ENCODE data around the gene CS.
"Not testable (repeated sequence)": the region's sequence is repeated elsewhere in the genome, so short reads cannot be mapped to it uniquely, and the experiment has no call there.

Gene CS

GRCh38 chr12:56288705-56289387 lies 11.3 kb downstream of the CS start:
- no peak overlapping the region for H3K4me3 ChIP-seq (ENCODE audit: low read length)
- no peaks in the 10 kb centered on the region for H3K9me2 ChIP-seq (replicated peaks; ENCODE audit: control insufficient read depth, low read length)
- peaks cover 9% of the 10 kb centered on the region for H3F3A ChIP-seq (ENCODE audit: control insufficient read depth, insufficient read depth)
- no peaks in the 10 kb centered on the region for H3K9me3 ChIP-seq (ENCODE audit: control insufficient read depth, insufficient read depth, low read length)
- H3K27ac ChIP-seq (ENCODE audit: low read depth, low read length) = no peak overlapping the region
- H4K20me1 ChIP-seq (ENCODE audit: control insufficient read depth, insufficient read depth, low read depth, low read length) = peaks cover 7% of the 10 kb centered on the region; the same call in 1 of the 2 replicates
- H3K4me1 ChIP-seq (ENCODE audit: control insufficient read depth, low read length) = peaks cover 7% of the 10 kb centered on the region; the same call in 1 of the 2 replicates
- H3K79me2 ChIP-seq (ENCODE audit: control insufficient read depth, low read length) = peaks cover 77% of the 10 kb centered on the region
- TF ChIP-seq, protein P1, sequence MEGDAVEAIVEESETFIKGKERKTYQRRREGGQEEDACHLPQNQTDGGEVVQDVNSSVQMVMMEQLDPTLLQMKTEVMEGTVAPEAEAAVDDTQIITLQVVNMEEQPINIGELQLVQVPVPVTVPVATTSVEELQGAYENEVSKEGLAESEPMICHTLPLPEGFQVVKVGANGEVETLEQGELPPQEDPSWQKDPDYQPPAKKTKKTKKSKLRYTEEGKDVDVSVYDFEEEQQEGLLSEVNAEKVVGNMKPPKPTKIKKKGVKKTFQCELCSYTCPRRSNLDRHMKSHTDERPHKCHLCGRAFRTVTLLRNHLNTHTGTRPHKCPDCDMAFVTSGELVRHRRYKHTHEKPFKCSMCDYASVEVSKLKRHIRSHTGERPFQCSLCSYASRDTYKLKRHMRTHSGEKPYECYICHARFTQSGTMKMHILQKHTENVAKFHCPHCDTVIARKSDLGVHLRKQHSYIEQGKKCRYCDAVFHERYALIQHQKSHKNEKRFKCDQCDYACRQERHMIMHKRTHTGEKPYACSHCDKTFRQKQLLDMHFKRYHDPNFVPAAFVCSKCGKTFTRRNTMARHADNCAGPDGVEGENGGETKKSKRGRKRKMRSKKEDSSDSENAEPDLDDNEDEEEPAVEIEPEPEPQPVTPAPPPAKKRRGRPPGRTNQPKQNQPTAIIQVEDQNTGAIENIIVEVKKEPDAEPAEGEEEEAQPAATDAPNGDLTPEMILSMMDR (IDR thresholded peaks at IDR 0.05; ENCODE audit: low read depth, low read length, poor library complexity, severe bottlenecking) = no peak
- TF ChIP-seq EZH2phosphoT487 (IDR thresholded peaks at IDR 0.05; ENCODE audit: borderline replicate concordance, low read length) = no peak
- no peaks in the 10 kb centered on the region for H3K27me3 ChIP-seq (ENCODE audit: control insufficient read depth, low read length)
- no peak overlapping the region for H3K4me2 ChIP-seq (ENCODE audit: low read length)
- H3K36me3 ChIP-seq (ENCODE audit: control insufficient read depth, low read length) = peaks cover 73% of the 10 kb centered on the region

DNA sequence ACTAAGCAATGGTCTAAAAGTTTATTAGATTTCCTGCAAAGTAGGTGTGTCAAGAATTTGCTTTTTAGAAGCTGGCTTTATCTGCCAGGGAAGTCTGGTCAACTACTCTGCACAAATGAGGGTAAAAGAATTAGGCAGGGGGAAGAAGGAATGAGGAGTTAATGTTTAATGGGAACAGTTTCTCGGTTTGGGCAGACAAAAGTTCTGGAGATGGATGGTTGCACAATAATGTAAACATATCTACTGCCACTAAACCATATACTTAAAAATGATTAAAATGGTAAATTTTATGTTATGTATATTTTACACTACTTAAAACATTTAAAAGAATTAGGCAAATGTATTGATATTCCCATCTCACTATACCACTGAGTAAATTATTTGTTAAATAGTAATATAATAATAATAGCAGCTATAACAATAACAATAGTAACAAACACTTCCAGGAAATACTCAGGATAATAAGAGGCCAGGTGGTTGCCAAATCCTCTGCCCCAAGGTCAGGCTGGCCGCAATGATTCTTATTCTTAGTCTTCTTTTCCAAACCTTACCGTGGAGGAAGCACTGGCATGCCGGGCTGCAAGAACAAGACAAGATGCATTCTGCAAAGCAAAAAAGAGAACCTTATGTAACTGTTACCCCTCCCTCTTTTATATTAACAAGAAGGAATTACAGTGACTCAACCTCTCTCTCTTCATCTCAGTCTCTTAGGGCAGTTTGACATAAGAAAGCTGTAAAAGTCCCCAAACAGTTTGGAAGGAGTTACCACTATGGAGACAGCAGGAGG lies 13.9 kb downstream of the CS start:
- Histone ChIP-seq H3K79me2 (ENCODE audit: control insufficient read depth, low read length) (peaks cover 52% of the 10 kb centered on the region), H3K4me3 (ENCODE audit: low read length) (no peak overlapping the region), H3F3A (ENCODE audit: control insufficient read depth, insufficient read depth) (peaks cover 10% of the 10 kb centered on the region), H3K4me1 (ENCODE audit: control insufficient read depth, low read length) (peaks cover 2% of the 10 kb centered on the region; the same call in 1 of the 2 replicates), H3K9me3 (ENCODE audit: control insufficient read depth, insufficient read depth, low read length) (no peaks in the 10 kb centered on the region), H3K27me3 (ENCODE audit: control insufficient read depth, low read length) (no peaks in the 10 kb centered on the region), H3K4me2 (ENCODE audit: low read length) (no peak overlapping the region), H3K36me3 (ENCODE audit: control insufficient read depth, low read length) (peaks cover 84% of the 10 kb centered on the region), H3K9me2 (replicated peaks; ENCODE audit: control insufficient read depth, low read length) (no peaks in the 10 kb centered on the region), H3K27ac (ENCODE audit: low read depth, low read length) (no peak overlapping the region), H4K20me1 (ENCODE audit: control insufficient read depth, insufficient read depth, low read depth, low read length) (peaks cover 7% of the 10 kb centered on the region; the same call in 1 of the 2 replicates)
- TF ChIP-seq, protein P1 (IDR thresholded peaks at IDR 0.05; ENCODE audit: low read depth, low read length, poor library complexity, severe bottlenecking) = no peak
- no peak for TF ChIP-seq EZH2phosphoT487 (IDR thresholded peaks at IDR 0.05; ENCODE audit: borderline replicate concordance, low read length)

DNA sequence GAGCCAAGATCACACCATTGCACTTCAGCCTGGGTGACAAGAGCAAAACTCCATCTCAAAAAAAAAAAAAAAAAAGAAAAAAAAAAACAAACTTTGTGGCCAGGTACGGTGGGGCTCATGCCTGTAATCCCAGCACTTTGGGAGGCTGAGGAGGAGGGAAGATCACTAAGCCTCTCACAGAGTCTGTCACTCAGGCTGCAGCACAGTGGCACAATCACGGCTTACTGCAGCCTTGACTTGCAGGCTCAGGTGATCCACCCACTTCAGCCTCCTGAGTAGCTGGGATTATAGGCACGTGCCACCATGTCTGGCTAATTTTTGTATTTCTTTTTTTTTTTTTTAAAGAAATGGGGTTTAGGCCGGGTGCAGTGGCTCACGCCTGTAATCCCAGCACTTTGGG lies 15.9 kb downstream of the CS start:
- H3K4me3 ChIP-seq (ENCODE audit: low read length); H3K27me3 ChIP-seq (ENCODE audit: control insufficient read depth, low read length); H3F3A ChIP-seq (ENCODE audit: control insufficient read depth, insufficient read depth); H3K4me1 ChIP-seq (ENCODE audit: control insufficient read depth, low read length); H3K9me3 ChIP-seq (ENCODE audit: control insufficient read depth, insufficient read depth, low read length); H3K9me2 ChIP-seq (replicated peaks; ENCODE audit: control insufficient read depth, low read length); H3K4me2 ChIP-seq (ENCODE audit: low read length); H4K20me1 ChIP-seq (ENCODE audit: control insufficient read depth, insufficient read depth, low read depth, low read length); H3K27ac ChIP-seq (ENCODE audit: low read depth, low read length): not testable (repeated sequence)
- Histone ChIP-seq H3K79me2 (ENCODE audit: control insufficient read depth, low read length) (peaks cover 33% of the 10 kb centered on the region), H3K36me3 (ENCODE audit: control insufficient read depth, low read length) (peaks cover 86% of the 10 kb centered on the region)

DNA sequence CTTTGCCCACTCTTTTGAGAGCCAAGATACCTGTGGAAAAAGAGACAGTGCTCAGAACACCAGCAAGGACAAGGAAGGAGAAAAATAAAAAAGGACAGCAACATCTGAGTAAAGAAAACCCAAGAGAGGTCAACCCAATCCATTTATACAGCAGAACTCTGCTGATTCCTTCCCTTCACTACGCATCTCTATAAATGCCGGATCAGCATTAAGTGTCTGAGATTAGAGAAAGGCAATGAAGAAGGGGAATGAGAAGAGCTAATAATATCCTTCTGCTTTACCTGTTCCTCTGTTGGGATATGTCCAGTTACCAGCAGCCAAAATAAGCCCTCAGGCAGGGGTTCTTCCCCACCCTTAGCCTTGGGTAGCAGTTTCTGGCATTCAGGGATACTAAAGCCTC lies 17.6 kb downstream of the CS start:
- H3K36me3 ChIP-seq (ENCODE audit: control insufficient read depth, low read length) = peaks cover 85% of the 10 kb centered on the region

More for the DNA sequence above, 17.6 kb downstream of the CS start:
- peaks cover 2% of the 10 kb centered on the region; the same call in 1 of the 2 replicates for H3F3A ChIP-seq (ENCODE audit: control insufficient read depth, insufficient read depth)
- no peaks in the 10 kb centered on the region for H4K20me1 ChIP-seq (ENCODE audit: control insufficient read depth, insufficient read depth, low read depth, low read length)
- no peaks in the 10 kb centered on the region for H3K27me3 ChIP-seq (ENCODE audit: control insufficient read depth, low read length)
- no peak overlapping the region for H3K27ac ChIP-seq (ENCODE audit: low read depth, low read length)
- H3K9me3 ChIP-seq (ENCODE audit: control insufficient read depth, insufficient read depth, low read length) = no peaks in the 10 kb centered on the region
- H3K9me2 ChIP-seq (replicated peaks; ENCODE audit: control insufficient read depth, low read length) = no peaks in the 10 kb centered on the region
- no peak overlapping the region for H3K4me3 ChIP-seq (ENCODE audit: low read length)
- no peaks in the 10 kb centered on the region for H3K4me1 ChIP-seq (ENCODE audit: control insufficient read depth, low read length)
- peaks cover 16% of the 10 kb centered on the region for H3K79me2 ChIP-seq (ENCODE audit: control insufficient read depth, low read length)
- H3K4me2 ChIP-seq (ENCODE audit: low read length) = no peak overlapping the region
- TF ChIP-seq, protein P1 (IDR thresholded peaks at IDR 0.05; ENCODE audit: low read depth, low read length, poor library complexity, severe bottlenecking) = no peak
- TF ChIP-seq EZH2phosphoT487 (IDR thresholded peaks at IDR 0.05; ENCODE audit: borderline replicate concordance, low read length) = no peak
